MCF 10A (cell line): ENCODE results near the gene GFOD1. TPM values are rescaled to one million over a fixed set of nuclear protein-coding genes. Genes with fewer than 3 reads are reported as not detected.

Experiments
- Bru-seq: library from RNA; stranded (reverse); fragments of 400-500 nt; gene quantifications from one replicate; lab custom pipeline; 2021; lab: Mats Ljungman, UMichigan
- BruChase-seq, 2 experiments: library from RNA; stranded (reverse); fragments of 400-500 nt; gene quantifications; one replicate each; lab custom pipeline; 2021; lab: Mats Ljungman, UMichigan
- BruUV-seq: library from RNA; stranded (reverse); fragments of 400-500 nt; replicated peaks from 2 replicates; lab custom pipeline; 2021; lab: Mats Ljungman, UMichigan
- CTCF ChIA-PET: fragments of 300-600 bp; sonication (Branson Sonifier 250); formaldehyde crosslinking; extraction: SDS; loops from one replicate; lab custom pipeline; 2021; ENCODE audit warnings: antibody characterized with exemption, inconsistent platforms; lab: Yijun Ruan, JAX
- POLR2A ChIA-PET: fragments of 300-600, 350-650 bp; sonication (Branson Sonifier 250); formaldehyde crosslinking; extraction: SDS; loops from one replicate; lab custom pipeline; 2020; ENCODE audit warnings: antibody characterized with exemption, inconsistent platforms; lab: Yijun Ruan, JAX
- DNase-seq: peaks from one replicate; pipeline ENCODE4 v3.0.0-alpha.2; 2018; ENCODE audit not compliant: unreplicated experiment
- H3K27ac Mint-ChIP-seq: one replicate; pipeline ENCODE4 v1.8.0; 2022; ENCODE audit warnings: mild to moderate bottlenecking, low read depth, mixed read lengths; ENCODE audit not compliant: unreplicated experiment
- H3K27me3 Mint-ChIP-seq: one replicate; pipeline ENCODE4 v1.8.0; 2022; ENCODE audit warnings: mixed read lengths; ENCODE audit not compliant: insufficient read depth, unreplicated experiment
- H3K36me3 Mint-ChIP-seq: one replicate; pipeline ENCODE4 v1.8.0; 2022; ENCODE audit warnings: mild to moderate bottlenecking, moderate library complexity, mixed read lengths; ENCODE audit not compliant: insufficient read depth, unreplicated experiment
- H3K4me1 Mint-ChIP-seq: one replicate; pipeline ENCODE4 v1.8.0; 2022; ENCODE audit warnings: mixed read lengths; ENCODE audit not compliant: insufficient read depth, unreplicated experiment
- H3K4me3 Mint-ChIP-seq: one replicate; pipeline ENCODE4 v1.8.0; 2022; ENCODE audit warnings: mild to moderate bottlenecking, moderate library complexity, mixed read lengths; ENCODE audit not compliant: unreplicated experiment
- H3K9me3 Mint-ChIP-seq: one replicate; pipeline ENCODE4 v1.8.0; 2022; ENCODE audit warnings: mixed read lengths; ENCODE audit not compliant: unreplicated experiment
- CTCF ChIP-seq: fragments of 200-600 bp; IDR thresholded peaks from one replicate; pipeline ENCODE4 v1.8.0; 2022; ENCODE audit warnings: antibody characterized with exemption, mild to moderate bottlenecking; ENCODE audit not compliant: unreplicated experiment
- intact Hi-C: fragments of 100-400 bp; cut with micrococcal nuclease; formaldehyde crosslinking; loops from 2 replicates; pipeline ENCODE4 v1.14.1; 2022
- long read RNA-seq: library from polyadenylated mRNA; stranded (forward); transcript quantifications from one replicate; pipeline ENCODE4 v2.0.0, GENCODE V29; 2022
- total RNA-seq: library from RNA; stranded (reverse); gene quantifications from 2 replicates; pipeline ENCODE4 v1.2.3, GENCODE V29; 2022

Gene GFOD1
- total RNA-seq (7.1 and 9.5 TPM in 2 replicates), Bru-seq, nascent RNA (percentile 61 among the genes with signal in this experiment), BruChase-seq, experiment 1, labeled RNA remaining after a 6-hour chase (percentile 60 among the genes with signal in this experiment), BruChase-seq, experiment 2, labeled RNA remaining after a 2-hour chase (percentile 58 among the genes with signal in this experiment)
- long read RNA-seq, full-length matches to known transcripts = 4 of 8 reads
- long read RNA-seq, partial matches to known transcripts = 1 of 8 reads
- long read RNA-seq, other reads (novel, unspliced or antisense) = 3 of 8 reads

DNA sequence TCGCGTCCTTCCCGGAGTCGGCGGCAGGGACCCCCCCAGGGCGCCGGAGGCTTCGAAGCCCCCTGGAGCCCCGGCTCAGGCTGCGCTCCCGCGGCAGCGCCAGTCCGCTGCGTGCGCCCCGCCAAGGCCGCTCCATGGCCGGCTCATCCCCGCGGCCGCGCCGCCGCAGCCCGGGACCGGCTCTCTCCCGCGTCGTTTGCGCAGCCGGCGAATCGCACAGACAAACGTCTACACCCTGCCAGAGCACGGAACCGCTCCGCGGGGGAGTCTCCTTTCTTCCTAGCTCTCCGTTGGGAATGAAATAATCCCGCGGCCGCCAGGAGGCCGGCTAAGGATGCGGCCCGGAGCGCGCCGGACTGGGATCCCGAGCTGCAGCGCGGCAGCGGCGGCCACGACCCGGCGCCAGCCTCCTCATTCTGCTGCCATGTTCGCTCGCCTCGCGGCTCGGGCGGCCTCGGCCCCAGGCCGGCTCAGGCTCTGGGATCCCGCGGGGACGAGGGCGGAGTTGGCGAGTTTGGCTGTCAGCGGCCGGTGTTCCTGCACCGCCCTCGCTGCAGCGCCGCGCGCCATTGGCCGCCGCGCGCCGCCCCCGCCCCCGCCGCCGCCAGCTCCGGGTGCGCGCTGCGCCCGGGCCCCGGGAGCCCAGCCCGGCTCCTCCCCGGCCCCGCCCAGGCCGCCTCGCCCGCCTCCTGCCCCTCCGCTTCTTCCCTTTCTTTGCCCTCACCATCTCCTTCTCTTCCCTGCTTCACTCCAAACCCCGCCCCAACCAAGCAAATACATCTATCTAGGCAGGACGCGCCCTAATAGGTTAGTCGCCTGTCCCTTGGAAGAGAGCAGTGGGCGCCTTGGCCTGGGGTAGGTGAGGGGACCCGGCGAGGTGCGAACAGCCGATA, at the start of gene GFOD1:
Gene GFOD1 (minus strand): TSS at position 479 of the 893 bp plus-strand sequence. CDS start 710 bp downstream, outside the sequence.
- BruUV-seq = no TSS peak
- H3K4me1 Mint-ChIP-seq = peaks cover 23% of the 10 kb centered on the region
- intact Hi-C loops = loop anchor here (2.0 to 5.0 kb wide), 3 partner anchors 50 to 130 kb away; partner anchors contain the start of gene SIRT5
- POLR2A ChIA-PET = interaction anchor here (0.7 to 5.1 kb wide), 21 partner anchors 9 to 222 kb away, joined by 3 to 64 read pairs (median 5); partner anchors contain the start of genes NOL7, SIRT5 and TBC1D7
- CTCF ChIA-PET = interaction anchor here (0.7 to 3.8 kb wide), 10 partner anchors 48 to 348 kb away, joined by 3 to 18 read pairs (median 3); partner anchors contain the start of gene SIRT5
- H3K9me3 Mint-ChIP-seq = no peaks in the 10 kb centered on the region
- DNase-seq = peak; percentile 88
- H3K27ac Mint-ChIP-seq = peak within 1 kb of the TSS; percentile 50
- no peaks in the 10 kb centered on the region for H3K27me3 Mint-ChIP-seq
- peak within 1 kb of the TSS; percentile 78 for H3K4me3 Mint-ChIP-seq
- H3K36me3 Mint-ChIP-seq = no peaks in the 10 kb centered on the region
- TF ChIP-seq CTCF = peak; percentile 23

DNA sequence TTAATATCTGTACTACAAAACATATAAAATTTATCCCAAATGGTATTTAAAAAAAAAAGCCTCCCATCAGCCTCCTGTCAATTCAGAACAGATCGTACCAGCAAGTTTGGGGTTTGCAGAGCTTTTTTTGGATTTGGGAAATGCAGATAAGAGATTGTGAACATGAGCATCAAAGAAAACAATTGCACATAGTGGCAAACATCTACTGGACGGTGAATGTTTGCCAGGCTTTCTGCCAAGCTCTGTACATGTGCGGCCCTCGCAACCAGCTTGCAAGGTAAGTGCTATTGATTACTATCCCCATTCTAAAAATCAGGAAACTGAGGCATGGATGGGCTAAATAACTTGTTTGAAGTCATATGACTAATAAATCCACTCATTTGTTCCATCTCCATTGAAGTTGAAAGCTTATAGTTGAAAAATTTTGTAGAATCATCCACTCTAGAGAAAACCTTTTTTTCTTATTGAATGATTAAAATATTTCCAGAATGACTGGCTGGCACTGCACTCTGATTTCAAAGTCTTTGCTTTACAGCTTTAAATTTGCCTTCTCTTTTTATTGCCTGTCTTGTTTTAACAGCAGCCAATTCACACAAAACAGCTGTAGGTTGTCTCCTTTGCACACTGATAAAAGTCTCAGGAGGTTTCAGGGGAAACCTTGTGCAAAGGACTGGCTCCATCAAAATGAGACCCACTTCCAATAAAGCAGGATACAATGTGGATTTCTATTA, 49.6 kb upstream of the GFOD1 start:
- CTCF ChIA-PET = interaction anchor here (0.9 to 2.8 kb wide), 9 partner anchors 27 to 215 kb away, joined by 3 to 17 read pairs (median 7); partner anchors contain the start of gene SIRT5
- H3K9me3 Mint-ChIP-seq = no peaks in the 10 kb centered on the region
- no peak overlapping the region for H3K4me3 Mint-ChIP-seq
- no peaks in the 10 kb centered on the region for H3K36me3 Mint-ChIP-seq
- intact Hi-C loops = loop anchor here (5.0 to 10.0 kb wide), 2 partner anchors 50 to 622 kb away; partner anchors contain the start of gene GFOD1
- DNase-seq = no peak
- H3K27me3 Mint-ChIP-seq = no peaks in the 10 kb centered on the region
- POLR2A ChIA-PET = interaction anchor here (0.7 to 1.3 kb wide), 3 partner anchors 15 to 209 kb away, joined by 3 to 5 read pairs (median 5); partner anchors contain the start of gene TBC1D7
- peaks cover 3% of the 10 kb centered on the region for H3K4me1 Mint-ChIP-seq
- TF ChIP-seq CTCF = no peak
- no peak overlapping the region for H3K27ac Mint-ChIP-seq
- BruUV-seq = no TSS peak

- Mint-ChIP-seq H3K27ac (no peak overlapping the region), H3K36me3 (no peaks in the 10 kb centered on the region), H3K9me3 (no peaks in the 10 kb centered on the region), H3K4me3 (no peak overlapping the region), H3K4me1 (peaks cover 5% of the 10 kb centered on the region), H3K27me3 (no peaks in the 10 kb centered on the region)
- intact Hi-C loops = loop anchor here (5.0 to 10.0 kb wide), 2 partner anchors 48 to 621 kb away; partner anchors contain the start of gene GFOD1
- POLR2A ChIA-PET = interaction anchor here (1.1 to 1.2 kb wide), 2 partner anchors 39 to 55 kb away, joined by 3 to 5 read pairs; partner anchors contain the start of gene SIRT5
- TF ChIP-seq CTCF = no peak
- CTCF ChIA-PET = interaction anchor here (0.7 to 2.0 kb wide), 4 partner anchors 9 to 200 kb away, joined by 3 to 8 read pairs (median 3); no protein-coding TSS in a partner anchor
- DNase-seq = no peak
- BruUV-seq = no TSS peak
Measured at GRCh38 chr6:13535306-13535705, 47.9 kb upstream of the GFOD1 start.
